HEK293 (cell line): Measurements from ENCODE around the gene SYT2.

Experiments used
- CTCF ChIA-PET: fragments of 350-600 bp; formaldehyde crosslinking; extraction: SDS; loops from one replicate; lab custom pipeline; 2021; ENCODE audit warnings: antibody characterized with exemption; lab: Yijun Ruan, JAX
- POLR2A ChIA-PET: fragments of 300-600 bp; formaldehyde crosslinking; extraction: SDS; loops from one replicate; lab custom pipeline; 2020; ENCODE audit warnings: antibody characterized with exemption, inconsistent platforms; lab: Yijun Ruan, JAX
- H3K27ac ChIP-seq: fragments of 200-500 bp; sonication (Bioruptor generic); 2 replicates; pipeline ENCODE4 v1.5.1; 2014; ENCODE audit warnings: low read depth, low read length, control low read depth, inconsistent platforms; ENCODE audit errors: extremely low read depth
- H3K36me3 ChIP-seq, 2 experiments: fragments of 200-500 bp in 1 of 2; sonication (Bioruptor generic) in 1 of 2; 1 replicate in 1 of 2; 2 replicates in 1 of 2; pipeline ENCODE4 v1.5.1; 2014 to 2017; ENCODE audit warnings: inconsistent platforms in 2 of 2, low read length in 2 of 2; ENCODE audit not compliant: control insufficient read depth in 2 of 2, insufficient read depth in 1 of 2
- H3K4me1 ChIP-seq: fragments of 200-500 bp; sonication (Bioruptor generic); 2 replicates; pipeline ENCODE4 v1.5.1; 2014; ENCODE audit warnings: mild to moderate bottlenecking, low read length, inconsistent platforms; ENCODE audit not compliant: control insufficient read depth, insufficient read depth
- H3K4me3 ChIP-seq: 2 replicates; pipeline ENCODE4 v1.5.1; 2011; ENCODE audit warnings: low read depth, mild to moderate bottlenecking, control low read depth, low read length, moderate library complexity
- H3K9me3 ChIP-seq: fragments of 200-500 bp; sonication (Bioruptor generic); 2 replicates; pipeline ENCODE4 v1.5.1; 2014; ENCODE audit warnings: low read depth, low read length, inconsistent platforms; ENCODE audit not compliant: control insufficient read depth, insufficient read depth
- EGR2 ChIP-seq: fragments of 450-650 bp; formaldehyde crosslinking; IDR thresholded peaks from 2 replicates; pipeline ENCODE4 v1.5.1; 2016; ENCODE audit warnings: low read depth, missing biosample characterization, missing genetic modification characterization
- ELK4 ChIP-seq: IDR thresholded peaks from 2 replicates; pipeline ENCODE4 v1.6.1; 2011; ENCODE audit warnings: mild to moderate bottlenecking, low read depth, low read length, borderline replicate concordance
- GLI2 ChIP-seq: fragments of 450-650 bp; formaldehyde crosslinking; IDR thresholded peaks from 2 replicates; pipeline ENCODE4; 2017; ENCODE audit warnings: missing biosample characterization, missing genetic modification characterization, low read depth, borderline replicate concordance
- GLIS1 ChIP-seq: fragments of 450-650 bp; formaldehyde crosslinking; IDR thresholded peaks from 2 replicates; pipeline ENCODE4 v1.5.1; 2016; ENCODE audit warnings: missing biosample characterization, missing genetic modification characterization
- GLIS2 ChIP-seq: fragments of 450-650 bp; formaldehyde crosslinking; IDR thresholded peaks from 2 replicates; pipeline ENCODE4 v1.5.1; 2016; ENCODE audit warnings: missing biosample characterization, missing genetic modification characterization
- INSM2 ChIP-seq: fragments of 450-650 bp; formaldehyde crosslinking; IDR thresholded peaks from 2 replicates; pipeline ENCODE4 v1.5.1; 2016; ENCODE audit warnings: missing biosample characterization, missing genetic modification characterization
- KLF16 ChIP-seq: fragments of 450-650 bp; formaldehyde crosslinking; IDR thresholded peaks from 2 replicates; pipeline ENCODE4 v1.5.1; 2017; ENCODE audit warnings: missing biosample characterization, missing genetic modification characterization
- KLF17 ChIP-seq: fragments of 450-650 bp; formaldehyde crosslinking; IDR thresholded peaks from 2 replicates; pipeline ENCODE4 v1.5.1; 2016; ENCODE audit warnings: missing biosample characterization, missing genetic modification characterization
- PBX3 ChIP-seq: sonication (generic); formaldehyde crosslinking; IDR thresholded peaks from 2 replicates; pipeline ENCODE4 v1.8.1; 2022; ENCODE audit warnings: mild to moderate bottlenecking, moderate library complexity, missing genetic modification reagents
- ZFP41 ChIP-seq: fragments of 450-650 bp; formaldehyde crosslinking; IDR thresholded peaks from 2 replicates; pipeline ENCODE4 v1.5.1; 2016; ENCODE audit warnings: missing biosample characterization, missing genetic modification characterization, borderline replicate concordance
- ZIC2 ChIP-seq: fragments of 450-650 bp; formaldehyde crosslinking; IDR thresholded peaks from 2 replicates; pipeline ENCODE4 v1.5.1; 2016; ENCODE audit warnings: missing biosample characterization, missing genetic modification characterization
- ZNF10 ChIP-seq: fragments of 450-650 bp; formaldehyde crosslinking; IDR thresholded peaks from 2 replicates; pipeline ENCODE4 v1.5.1; 2017; ENCODE audit warnings: missing biosample characterization, missing genetic modification characterization
- ZNF211 ChIP-seq: fragments of 450-650 bp; formaldehyde crosslinking; IDR thresholded peaks from 2 replicates; pipeline ENCODE4 v1.5.1; 2016; ENCODE audit warnings: low read depth, missing biosample characterization, missing genetic modification characterization
- ZNF214 ChIP-seq: fragments of 450-650 bp; formaldehyde crosslinking; IDR thresholded peaks from 2 replicates; pipeline ENCODE4 v1.5.1; 2017; ENCODE audit warnings: missing biosample characterization, mild to moderate bottlenecking, missing genetic modification characterization, borderline replicate concordance
- ZNF292 ChIP-seq: fragments of 450-650 bp; formaldehyde crosslinking; IDR thresholded peaks from 2 replicates; pipeline ENCODE4 v1.5.1; 2016; ENCODE audit warnings: low read depth, missing biosample characterization, missing genetic modification characterization, borderline replicate concordance
- ZNF433 ChIP-seq: fragments of 450-650 bp; formaldehyde crosslinking; IDR thresholded peaks from 2 replicates; pipeline ENCODE4 v1.5.1; 2016; ENCODE audit warnings: missing biosample characterization, missing genetic modification characterization, low read depth
- ZNF600 ChIP-seq: fragments of 450-650 bp; formaldehyde crosslinking; IDR thresholded peaks from 2 replicates; pipeline ENCODE4 v1.5.1; 2016; ENCODE audit warnings: missing biosample characterization, missing genetic modification characterization

SYT2 gene

GRCh38 chr1:202648605-202649226 is 61.5 kb downstream of the SYT2 start:
- TF ChIP-seq ELK4 (no peak), ZNF211 (tag by site-specific recombination) (no peak), GLIS1 (tag by site-specific recombination) (no peak), ZIC2 (tag by site-specific recombination) (0 out of 2 replicates have a peak, but pooled peaks have one; percentile 54), KLF17 (tag by site-specific recombination) (0 out of 2 replicates have a peak, but pooled peaks have one; percentile 35), ZNF433 (tag by site-specific recombination) (no peak), ZFP41 (tag by site-specific recombination) (no peak), KLF16 (no peak), ZNF10 (no peak)
- Histone ChIP-seq H3K27ac (no peak overlapping the region), H3K36me3 (no peaks in the 10 kb centered on the region), H3K4me1 (no peaks in the 10 kb centered on the region), H3K9me3 (no peaks in the 10 kb centered on the region), H3K4me3 (no peak overlapping the region)
- ChIA-PET CTCF (no interaction called here), POLR2A (no interaction called here)

GRCh38 chr1:202645097-202645476 is 65.2 kb downstream of the SYT2 start:
- no peak for TF ChIP-seq ZNF600
- TF ChIP-seq EGR2 (tag by site-specific recombination): 0 out of 2 replicates have a peak, but pooled peaks have one; percentile 30
- no peak for TF ChIP-seq PBX3 (CRISPR knock-in tag)
- no peak for TF ChIP-seq ZNF292 (tag by site-specific recombination)
- TF ChIP-seq ZNF214 (tag by site-specific recombination): no peak
- TF ChIP-seq GLI2 (tag by site-specific recombination): no peak
- peak; percentile 11; the same call in 1 of the 2 replicates for TF ChIP-seq GLIS2 (tag by site-specific recombination)
- no peak for TF ChIP-seq INSM2
- ChIA-PET CTCF (no interaction called here), POLR2A (no interaction called here)
- H3K27ac ChIP-seq: no peak overlapping the region
- no peaks in the 10 kb centered on the region; the same call in 1 of the 2 replicates for H3K4me1 ChIP-seq
- no peaks in the 10 kb centered on the region for H3K9me3 ChIP-seq
- H3K4me3 ChIP-seq: no peak overlapping the region
- H3K36me3 ChIP-seq: no peaks in the 10 kb centered on the region
